Lower leg skin (tissue), 4 donors: ENCODE results near the gene NSG2. TPM values are rescaled to one million over a fixed set of nuclear protein-coding genes. Genes with fewer than 3 reads are reported as not detected.

Source experiments
- DNase-seq, 2 donors: peaks; one replicate each; pipeline ENCODE4 v3.0.0-alpha.2; 2019; ENCODE audit warnings: low spot score in 2 of 2
- H3K4me3 ChIP-seq: fragments of 200-600 bp; sonication (generic); 2 replicates; pipeline ENCODE4 v1.5.1; 2017; ENCODE audit warnings: mild to moderate bottlenecking, low read depth; ENCODE audit not compliant: poor library complexity, severe bottlenecking
- CTCF ChIP-seq, 3 donors: fragments of 450-650 bp; IDR thresholded peaks; one replicate each; pipeline ENCODE4 v1.5.1; 2016; ENCODE audit warnings: antibody characterized with exemption in 3 of 3, mild to moderate bottlenecking in 3 of 3, moderate library complexity in 2 of 3
- POLR2A ChIP-seq, 2 donors: fragments of 450-650 bp; IDR thresholded peaks; one replicate each; pipeline ENCODE4 v1.6.1; 2016 to 2017; ENCODE audit warnings: antibody characterized with exemption in 2 of 2, mild to moderate bottlenecking in 1 of 2, moderate library complexity in 1 of 2
- WGBS, 2 donors: methylation state at CpG; one replicate each; pipeline ENCODE4 v1.1.5; 2018; 5-methylcytosine and 5-hydroxymethylcytosine counted together
- intact Hi-C: fragments of 100-400 bp; cut with DNase I; formaldehyde crosslinking; loops from one replicate; pipeline ENCODE4 v1.15.0; 2023; ENCODE audit warnings: low total_unique reads
- total RNA-seq, 4 donors: library from RNA; depleted of rRNA; stranded (reverse); fragments of >200 nt; gene quantifications; one replicate each; pipeline ENCODE4 v1.1.0, GENCODE V29; 2016

Gene NSG2
- not detected for total RNA-seq

- 3 to 6% methylated on average over 17 of the region's 17 CpGs for WGBS, 2 donors
- TF ChIP-seq CTCF (IDR thresholded peaks at IDR 0.05): no peak
- no peak for TF ChIP-seq POLR2A (IDR thresholded peaks at IDR 0.05)
- peak; percentile 28 to 86 for DNase-seq
- no peak within 1 kb of the TSS for H3K4me3 ChIP-seq
- intact Hi-C loops: loop anchor here (5.0 kb wide), 1 partner anchor 267 kb away; no protein-coding TSS in a partner anchor
These were observed at the start of gene NSG2 for GRCh38 chr5:174045470-174046025. NSG2 (plus strand) TSS chr5:174045706; CDS start chr5:174046756, 1,050 bp downstream.

DNA sequence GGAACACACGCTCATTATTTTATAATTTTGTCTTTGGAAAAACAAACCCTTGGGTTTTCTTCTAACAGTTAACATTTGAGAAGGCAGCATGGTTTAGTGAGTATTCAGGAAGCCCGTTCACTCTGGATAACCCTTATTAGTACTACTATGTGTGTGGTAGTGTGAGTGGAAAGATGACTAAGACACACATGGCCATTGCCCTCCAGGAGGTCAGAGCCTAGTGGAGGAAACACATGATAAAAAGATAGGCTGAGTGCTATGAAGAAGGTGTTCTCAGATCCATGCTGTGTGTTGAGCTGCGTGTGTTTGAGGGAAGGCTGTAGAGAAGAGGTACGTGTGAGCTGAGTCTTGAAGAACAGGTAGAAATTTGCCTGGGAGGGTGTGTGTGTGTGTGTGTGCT, 48.2 kb upstream of the NSG2 start:
- DNase-seq: no peak
- intact Hi-C loops: no loop called here
- TF ChIP-seq POLR2A (IDR thresholded peaks at IDR 0.05) (no peak), CTCF (IDR thresholded peaks at IDR 0.05) (no peak)
- 78 to 83% methylated on average over 4 of the region's 4 CpGs for WGBS, 2 donors
- H3K4me3 ChIP-seq: no peak overlapping the region

DNA sequence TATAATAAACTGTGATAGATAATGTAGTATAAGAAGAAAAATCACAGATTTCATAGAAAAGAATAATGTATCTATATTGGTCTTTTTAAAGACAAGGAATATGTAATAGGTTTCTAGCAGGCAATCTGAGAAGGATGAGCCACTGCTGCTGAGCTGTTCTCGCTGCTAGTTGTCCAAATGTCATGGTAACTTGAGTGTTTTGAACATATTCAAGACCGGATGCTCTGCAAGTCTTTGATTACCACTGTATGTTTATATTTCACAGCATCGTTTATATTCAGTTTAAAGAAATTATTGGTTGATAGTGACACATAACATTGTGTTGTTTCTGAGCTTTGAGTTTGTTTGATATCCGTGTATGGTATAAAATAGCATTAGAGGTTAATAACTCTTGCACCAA, 47.0 kb upstream of the NSG2 start:
- DNase-seq: no peak
- TF ChIP-seq POLR2A (IDR thresholded peaks at IDR 0.05): no peak
- no peak for TF ChIP-seq CTCF (IDR thresholded peaks at IDR 0.05)
- no peak overlapping the region for H3K4me3 ChIP-seq
- intact Hi-C loops: no loop called here
- WGBS, 2 donors: 73 to 79% methylated on average over 4 of the region's 4 CpGs

DNA sequence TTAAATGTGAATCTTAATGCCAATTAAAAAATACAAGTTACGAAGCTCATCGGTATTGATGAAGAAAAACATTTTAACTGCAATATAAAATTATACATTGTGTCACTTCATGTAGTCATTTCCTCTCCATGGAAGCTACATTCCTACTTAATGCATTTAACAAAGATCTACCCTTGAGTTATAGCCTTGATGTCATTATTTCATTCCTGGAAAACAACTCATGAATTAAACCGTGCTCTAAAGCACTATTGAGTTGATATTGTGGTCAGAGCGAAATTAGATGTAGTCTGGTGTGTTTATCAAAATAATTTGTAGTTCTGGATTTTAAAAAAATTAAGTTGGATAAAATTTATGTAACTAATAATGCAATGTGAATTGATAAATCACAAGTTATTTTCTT, 45.4 kb upstream of the NSG2 start:
- no peak overlapping the region for H3K4me3 ChIP-seq
- no peak for TF ChIP-seq CTCF (IDR thresholded peaks at IDR 0.05)
- no peak for TF ChIP-seq POLR2A (IDR thresholded peaks at IDR 0.05)
- no peak for DNase-seq
- intact Hi-C loops: no loop called here
- 79 to 83% methylated on average over 4 of the region's 4 CpGs for WGBS, 2 donors

- no peak for DNase-seq
- no peak overlapping the region for H3K4me3 ChIP-seq
- intact Hi-C loops: no loop called here
- no peak for TF ChIP-seq CTCF (IDR thresholded peaks at IDR 0.05)
- no peak for TF ChIP-seq POLR2A (IDR thresholded peaks at IDR 0.05)
These were observed 41.7 kb upstream of the NSG2 start for GRCh38 chr5:174003795-174004194.

DNA sequence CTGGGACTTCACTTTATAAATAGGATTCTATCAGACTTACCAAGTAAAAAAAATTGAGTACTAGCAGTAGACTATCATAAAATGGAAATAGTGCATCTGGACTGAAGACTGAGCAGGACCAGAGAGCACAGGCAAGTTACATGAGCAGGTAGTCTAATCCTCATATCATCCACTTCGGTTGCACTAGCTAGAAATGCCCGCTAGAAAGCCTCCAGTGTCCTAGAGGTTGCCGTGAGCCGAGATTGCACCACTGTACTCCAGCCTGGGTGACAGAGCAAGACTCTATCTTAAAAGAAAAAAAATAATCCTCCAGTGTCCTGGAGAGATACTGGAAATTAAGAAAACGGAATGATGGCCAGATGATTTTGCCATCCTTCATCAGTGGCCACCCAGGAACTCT, 36.6 kb upstream of the NSG2 start:
- intact Hi-C loops: no loop called here
- WGBS, 2 donors: 83 to 91% methylated on average over 5 of the region's 5 CpGs
- no peak overlapping the region for H3K4me3 ChIP-seq
- TF ChIP-seq CTCF (IDR thresholded peaks at IDR 0.05): no peak
- no peak for TF ChIP-seq POLR2A (IDR thresholded peaks at IDR 0.05)
- no peak for DNase-seq
